ENCODE results near the gene SNX25. TPM values are rescaled to one million over a fixed set of nuclear protein-coding genes. Genes with fewer than 3 reads are reported as not detected.

The SNX25 gene
- 13.1 and 18.2 TPM in 2 replicates for polyA plus RNA-seq

DNA sequence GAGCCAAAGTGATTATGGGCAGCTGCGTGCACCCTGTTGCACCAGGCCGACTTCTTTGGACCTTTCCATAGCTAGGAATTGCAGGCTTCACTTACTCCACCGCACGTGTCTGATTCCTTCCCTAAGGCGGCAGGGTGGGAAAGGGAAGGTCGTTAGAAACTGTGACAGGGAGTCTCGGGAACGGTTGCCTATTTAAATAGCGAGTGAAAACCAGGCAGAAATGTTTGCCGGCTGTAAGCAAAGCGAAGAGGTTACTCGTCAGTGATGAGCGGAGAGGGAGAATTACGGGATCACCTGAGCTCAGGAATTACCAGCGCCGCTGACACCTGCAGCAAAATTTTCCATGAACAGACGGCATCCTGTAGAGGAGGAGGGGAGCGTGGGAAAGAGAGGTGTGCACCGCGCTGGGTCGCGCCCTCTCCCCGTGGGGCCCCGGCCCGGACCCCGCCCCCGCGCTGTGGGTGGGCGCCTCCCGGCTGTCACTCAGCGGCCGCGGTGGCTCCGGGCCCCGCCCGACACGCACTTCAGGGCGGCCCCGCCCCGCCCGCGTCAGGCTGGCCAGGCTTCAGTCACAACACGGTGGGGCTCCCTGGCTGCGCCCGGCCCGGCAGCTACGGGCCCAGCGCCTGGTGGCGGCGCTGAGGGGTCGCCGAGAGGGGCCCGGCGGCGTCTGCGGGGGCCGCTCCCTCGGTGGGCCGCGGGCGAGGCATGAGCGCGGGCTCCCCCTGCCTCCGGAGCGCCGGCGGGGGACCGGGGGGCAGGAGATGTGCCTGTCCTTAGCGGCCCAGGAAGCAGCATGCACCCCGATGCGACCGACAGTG is at the start of gene SNX25:
Gene SNX25 (plus strand): TSS at position 568 of the 821 bp plus-strand sequence. CDS start 229 bp downstream, at position 797.

DNA sequence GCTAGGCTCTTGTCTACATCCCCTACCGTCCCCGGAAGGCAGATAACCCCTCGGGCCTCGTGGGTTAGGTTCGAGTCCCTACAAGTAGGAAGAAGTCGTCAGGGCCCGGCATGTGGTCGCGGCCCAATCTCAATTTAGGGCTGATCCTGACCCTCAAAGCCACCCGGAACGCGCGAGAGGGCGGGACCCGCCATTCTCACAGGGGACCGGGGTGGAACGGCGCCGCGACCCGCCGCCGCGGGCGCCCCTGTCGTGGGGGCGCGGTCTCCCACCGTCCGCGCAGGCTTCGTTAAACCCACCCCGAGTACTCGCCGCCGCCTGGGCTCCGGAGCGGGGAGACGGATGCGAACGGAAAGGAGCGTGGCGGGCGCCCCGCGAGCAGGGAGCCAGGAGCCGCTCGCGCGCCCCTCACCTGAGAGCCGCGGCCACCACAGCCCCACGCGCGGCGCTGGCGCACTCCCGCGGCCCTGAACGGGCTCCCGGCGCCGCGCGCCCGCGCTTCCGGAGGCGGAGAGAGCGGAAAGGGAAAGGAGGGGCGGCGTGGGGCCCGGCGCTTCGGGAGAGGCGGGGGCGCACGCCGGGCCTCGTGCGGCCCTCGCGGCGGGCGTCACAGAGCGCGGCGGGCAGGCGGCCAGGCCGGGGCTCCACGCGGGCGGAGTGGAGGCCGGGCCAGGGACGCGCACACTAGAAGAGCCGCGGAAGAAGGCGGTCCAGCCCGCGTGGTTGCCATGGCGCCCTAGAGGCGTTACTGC is 5.7 kb upstream of the SNX25 start, which contains the start of gene CFAP97:
Gene CFAP97 (minus strand): TSS at position 515 of the 752 bp plus-strand sequence. CDS start 12,804 bp downstream, outside the sequence.

DNA sequence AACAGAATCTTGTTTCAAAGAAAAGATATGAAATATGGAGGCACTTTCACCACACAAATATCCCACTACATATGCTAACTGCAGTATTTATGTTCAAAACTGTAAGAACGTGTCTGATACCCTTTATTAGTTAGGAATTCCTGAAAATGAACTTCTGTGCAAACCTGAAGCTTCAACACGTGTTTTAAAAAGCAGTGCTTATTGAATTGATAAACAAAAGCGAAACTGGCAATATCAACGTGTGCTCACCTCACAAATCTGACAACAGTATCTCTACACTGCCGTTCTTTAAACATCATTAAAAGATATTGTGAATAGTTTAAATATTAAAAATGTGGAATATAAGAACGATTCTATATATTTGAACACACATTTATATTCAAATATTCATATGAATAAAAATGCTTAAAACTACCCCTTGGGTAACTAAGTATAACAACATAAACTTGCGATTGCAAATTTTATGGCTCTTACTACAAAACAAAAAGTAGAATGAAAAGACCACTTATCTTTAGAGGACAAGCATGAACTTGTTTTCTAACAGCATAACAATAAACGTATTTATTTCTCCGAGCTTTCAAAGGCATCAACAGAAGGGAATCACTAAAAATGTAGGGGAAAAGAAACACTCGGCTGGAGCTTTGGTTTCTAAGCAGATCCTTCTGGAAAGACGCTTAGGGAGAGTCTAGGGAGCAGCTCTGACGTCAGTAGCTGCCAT is 186.0 kb downstream of the SNX25 start, which contains the start of gene LRP2BP:
Gene LRP2BP (minus strand): TSS at position 687 of the 718 bp plus-strand sequence. CDS start 17,738 bp downstream, outside the sequence.

DNA sequence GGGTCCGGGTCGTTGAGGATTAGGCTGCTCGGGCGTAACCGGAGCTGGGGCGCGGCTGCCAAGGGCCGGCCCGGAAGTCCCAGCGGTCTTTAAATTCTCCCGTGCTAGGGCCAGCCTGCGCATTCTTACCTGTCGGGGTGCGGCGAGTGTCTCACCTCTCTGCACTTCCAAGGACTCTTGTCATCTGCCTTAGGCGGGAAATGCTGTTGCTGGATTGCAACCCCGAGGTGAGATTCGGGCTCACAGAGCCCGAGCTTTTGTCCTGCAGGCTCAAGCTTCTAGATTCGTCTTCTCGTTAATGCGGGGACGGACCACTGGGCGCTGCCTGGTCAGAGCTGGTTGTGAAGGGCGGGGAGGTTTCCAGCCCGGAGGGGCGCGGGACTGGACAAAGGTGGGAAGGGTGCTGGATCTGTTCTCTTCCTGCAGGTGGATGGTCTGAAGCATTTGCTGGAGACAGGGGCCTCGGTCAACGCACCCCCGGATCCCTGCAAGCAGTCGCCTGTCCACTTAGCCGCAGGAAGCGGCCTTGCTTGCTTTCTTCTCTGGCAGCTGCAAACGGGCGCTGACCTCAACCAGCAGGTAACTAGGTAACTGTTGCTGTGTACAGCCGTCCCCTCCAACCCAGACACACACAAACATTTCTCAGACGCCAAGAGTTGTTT is 187.5 kb downstream of the SNX25 start, which contains the start of gene ANKRD37:
Gene ANKRD37 (plus strand): TSS at position 118 of the 662 bp plus-strand sequence. CDS start 83 bp downstream, at position 201.

Other genes with a start within 250 kb of the SNX25 start
- gene HELT, start 191.1 kb upstream of the SNX25 start, polyA plus RNA-seq, result not detected in 2 replicates
- 262 and 340 TPM in 2 replicates for gene SLC25A4, start 66.3 kb upstream of the SNX25 start, polyA plus RNA-seq
- 22.8 and 46.3 TPM in 2 replicates for gene CFAP97, start 5.6 kb upstream of the SNX25 start, polyA plus RNA-seq
- 4.3 and 4.5 TPM in 2 replicates for gene LRP2BP, start 186.3 kb downstream of the SNX25 start, polyA plus RNA-seq
- 6.0 and 17.7 TPM in 2 replicates for gene ANKRD37, start 187.2 kb downstream of the SNX25 start, polyA plus RNA-seq
- 70.3 and 79.4 TPM in 2 replicates for gene UFSP2, start 216.4 kb downstream of the SNX25 start, polyA plus RNA-seq